Measurements from ENCODE around the gene H2BK1. TPM values are rescaled to one million over a fixed set of nuclear protein-coding genes. Genes with fewer than 3 reads are reported as not detected.

The H2BK1 gene
- total RNA-seq, 2 donors from 2014 or later, result not detected

DNA sequence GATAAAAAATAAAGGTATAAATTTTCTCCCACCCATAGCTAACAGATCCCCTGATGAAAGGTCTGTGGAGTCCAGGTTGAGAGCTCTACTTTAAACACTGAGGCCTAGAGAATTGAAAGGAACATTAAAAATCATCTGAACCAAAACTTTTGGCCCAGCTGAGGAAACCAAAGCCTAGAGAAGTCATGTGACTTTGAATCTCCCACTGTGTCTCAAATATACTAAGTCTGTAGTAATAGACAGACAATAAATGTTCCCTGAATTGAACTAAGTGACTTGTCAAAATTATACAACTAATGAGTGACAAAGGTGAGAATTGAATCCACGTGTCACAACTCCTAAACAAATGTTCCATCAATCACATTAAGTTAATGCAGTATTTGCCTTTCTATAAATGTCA, 48.5 kb downstream of the H2BK1 start:
- no peaks in the 10 kb centered on the region for H3K4me1 ChIP-seq (ENCODE audit: control insufficient read depth, insufficient read depth, low read length)
- no peak overlapping the region for H3K9ac ChIP-seq (ENCODE audit: extremely low read depth, low read length, poor library complexity, severe bottlenecking)
- H3K4me3 ChIP-seq (ENCODE audit: low read length), result no peak overlapping the region
- no peaks in the 10 kb centered on the region for H3K36me3 Mint-ChIP-seq (ENCODE audit: low read depth)
- no peaks in the 10 kb centered on the region for H3K9me3 Mint-ChIP-seq
- peaks cover 68% of the 10 kb centered on the region for H3K27me3 ChIP-seq (ENCODE audit: control insufficient read depth, insufficient read depth, low read length, poor library complexity, severe bottlenecking)
- DNase-seq, result no peak
- no peaks in the 10 kb centered on the region for H3K9me3 ChIP-seq (ENCODE audit: control insufficient read depth, low read length)
- H3K4me3 Mint-ChIP-seq, result no peak overlapping the region
- H3K27ac ChIP-seq (ENCODE audit: low read depth, low read length), result no peak overlapping the region
- no peaks in the 10 kb centered on the region for H3K36me3 ChIP-seq (ENCODE audit: control insufficient read depth, insufficient read depth, low read length)
- H3K4me1 Mint-ChIP-seq, result peaks cover 6% of the 10 kb centered on the region
- H3K27me3 Mint-ChIP-seq (ENCODE audit: insufficient read depth), result peaks cover 12% of the 10 kb centered on the region
- TF ChIP-seq CTCF (conservative IDR thresholded peaks at IDR 0.05), result no peak
- H3K27ac Mint-ChIP-seq, result no peak overlapping the region
- WGBS, 2 experiments (ENCODE audit: insufficient coverage in 1 of 2, insufficient read length in 1 of 2), result 81 to 93% methylated on average over 1 of the region's 1 CpG

Other genes with a start within 250 kb of the H2BK1 start
- 1 to 10 TPM; 1.1 to 1.9 TPM for gene KCNH2, start 232.2 kb downstream of the H2BK1 start, total RNA-seq
- gene NOS3, start 219.5 kb downstream of the H2BK1 start, total RNA-seq, result 1 to 10 TPM; 2.3 to 9.1 TPM
- gene ATG9B, start 186.0 kb downstream of the H2BK1 start, total RNA-seq, result 1 to 10 TPM; 2.0 to 3.0 TPM
- 10 to 100 TPM; 35.9 to 37.2 TPM for gene ABCB8, start 182.0 kb downstream of the H2BK1 start, total RNA-seq
- 1 to 10 TPM; 2.5 to 3.0 TPM for gene ASIC3, start 162.0 kb downstream of the H2BK1 start, total RNA-seq
- gene CDK5, start 152.6 kb downstream of the H2BK1 start, total RNA-seq, result 10 to 100 TPM; 22.2 to 25.2 TPM
- 100 to 1,000 TPM; 265 to 284 TPM for gene SLC4A2, start 150.9 kb downstream of the H2BK1 start, total RNA-seq
- 10 to 100 TPM; 64.0 to 71.0 TPM for gene FASTK, start 129.7 kb downstream of the H2BK1 start, total RNA-seq
- gene TMUB1, start 127.0 kb downstream of the H2BK1 start, total RNA-seq, result 10 to 100 TPM; 48.1 to 52.6 TPM
- 100 to 1,000 TPM; 113 to 116 TPM for gene AGAP3, start 124.0 kb downstream of the H2BK1 start, total RNA-seq
- not detected for gene GBX1, start 42.8 kb downstream of the H2BK1 start, total RNA-seq
- not detected for gene ASB10, start 23.2 kb downstream of the H2BK1 start, total RNA-seq
- gene ABCF2, start 16.7 kb upstream of the H2BK1 start, total RNA-seq, result 10 to 100 TPM; 43.3 to 48.9 TPM
- gene CHPF2, start 22.0 kb upstream of the H2BK1 start, total RNA-seq, result 10 to 100 TPM; 31.9 to 35.6 TPM
- gene SMARCD3, start 38.2 kb upstream of the H2BK1 start, total RNA-seq, result 10 to 100 TPM; 40.0 to 43.5 TPM
- 10 to 100 TPM; 50.2 to 64.7 TPM for gene NUB1, start 131.3 kb upstream of the H2BK1 start, total RNA-seq
- gene WDR86, start 199.6 kb upstream of the H2BK1 start, total RNA-seq, result 10 to 100 TPM; 83.3 to 94.2 TPM
- 1 to 10 TPM; 2.3 to 4.4 TPM for gene CRYGN, start 229.7 kb upstream of the H2BK1 start, total RNA-seq

Data from endodermal cell (in vitro differentiated cells).